Measurements from ENCODE around the gene MRPL1. TPM values are rescaled to one million over a fixed set of nuclear protein-coding genes. Genes with fewer than 3 reads are reported as not detected.

The MRPL1 gene
- 10 to 100 TPM; 19.7 to 25.4 TPM for total RNA-seq

DNA sequence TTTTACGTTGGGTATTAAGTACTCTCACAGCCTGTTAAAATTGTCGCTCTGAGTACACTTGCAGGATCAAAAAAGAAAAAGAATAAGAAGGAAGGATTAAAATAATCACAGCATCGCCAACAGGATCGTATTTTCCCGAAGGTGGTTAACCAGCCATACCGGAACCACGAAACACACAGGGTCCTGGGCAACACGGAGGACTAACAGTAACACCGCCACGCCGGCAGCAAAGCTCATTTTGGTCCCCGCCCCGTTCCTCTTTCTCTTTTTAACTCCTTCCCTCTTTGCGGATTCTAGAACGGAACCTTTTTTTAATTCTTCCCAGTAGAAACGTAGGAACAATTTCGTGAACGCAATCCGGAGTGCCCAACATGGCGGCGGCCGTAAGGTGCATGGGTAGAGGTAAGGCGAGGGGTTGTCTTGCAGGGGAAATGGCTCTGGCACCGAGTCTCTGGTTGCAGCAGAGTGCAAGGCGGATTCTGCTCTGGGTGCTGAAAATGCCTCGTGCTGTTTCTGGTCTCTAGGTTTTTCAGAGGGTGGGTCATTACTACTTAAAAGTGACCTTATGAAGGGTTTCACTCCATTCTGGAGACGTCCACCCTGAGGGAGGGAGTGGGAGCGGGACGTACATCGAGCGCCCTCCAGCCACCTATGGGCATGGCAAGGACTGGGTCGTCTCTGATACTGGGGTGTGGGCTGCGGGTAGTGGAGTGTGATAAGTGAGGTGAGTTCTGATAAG, at the start of gene MRPL1:
Gene MRPL1 (plus strand): TSS at position 353 of the 739 bp plus-strand sequence. CDS start 19 bp downstream, at position 372.
- Mint-ChIP-seq H3K9me3 (no peaks in the 10 kb centered on the region), H3K4me1 (peaks cover 54% of the 10 kb centered on the region), H3K27ac (peak within 1 kb of the TSS; percentile 98), H3K36me3 (ENCODE audit: low read depth) (peaks cover 30% of the 10 kb centered on the region), H3K4me3 (peak within 1 kb of the TSS; percentile 96), H3K27me3 (peaks cover 1% of the 10 kb centered on the region)
- ChIA-PET POLR2A (interaction anchor here (0.6 to 10.4 kb wide), 30 partner anchors 10 to 914 kb away, joined by 3 to 611 read pairs (median 5); partner anchors contain the start of gene CNOT6L), CTCF (interaction anchor here (0.7 to 8.7 kb wide), 11 partner anchors 10 to 914 kb away, joined by 3 to 118 read pairs (median 4); partner anchors contain the start of gene CNOT6L)
- peak; percentile 90 for DNase-seq

GRCh38 chr4:77815636-77816035, 47.0 kb upstream of the MRPL1 start:
- peaks cover 57% of the 10 kb centered on the region for H3K4me1 Mint-ChIP-seq
- H3K36me3 Mint-ChIP-seq (ENCODE audit: low read depth): peaks cover 51% of the 10 kb centered on the region
- CTCF ChIA-PET: no interaction called here
- no peak overlapping the region for H3K4me3 Mint-ChIP-seq
- no peaks in the 10 kb centered on the region for H3K27me3 Mint-ChIP-seq
- POLR2A ChIA-PET: no interaction called here
- DNase-seq: no peak
- H3K9me3 Mint-ChIP-seq: no peaks in the 10 kb centered on the region
- no peak overlapping the region for H3K27ac Mint-ChIP-seq

DNA sequence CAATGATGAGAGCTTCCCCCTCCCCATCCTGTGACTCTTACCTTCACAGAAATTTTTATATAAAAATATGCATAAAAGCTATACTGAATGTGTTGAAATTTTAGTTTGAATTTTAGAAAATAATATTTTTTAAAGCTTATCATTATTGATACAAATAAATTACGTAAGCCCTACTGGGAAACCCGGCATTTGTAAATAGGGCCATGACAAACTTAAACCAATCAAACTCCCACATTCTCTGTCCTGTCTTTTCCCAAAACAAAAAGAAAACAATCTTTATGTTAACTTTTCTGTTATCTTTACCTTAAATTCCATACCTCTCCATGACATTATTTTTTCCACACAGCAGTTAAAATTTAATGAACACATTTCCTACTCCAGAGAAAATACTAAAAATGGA, 46.1 kb upstream of the MRPL1 start:
- H3K4me1 Mint-ChIP-seq: peaks cover 55% of the 10 kb centered on the region
- peaks cover 42% of the 10 kb centered on the region for H3K36me3 Mint-ChIP-seq (ENCODE audit: low read depth)
- no peak overlapping the region for H3K4me3 Mint-ChIP-seq
- CTCF ChIA-PET: interaction anchor here (1.4 to 6.2 kb wide), 2 partner anchors 42 to 88 kb away, joined by 5 to 118 read pairs; partner anchors contain the start of gene MRPL1
- POLR2A ChIA-PET: interaction anchor here (2.9 to 7.2 kb wide), 3 partner anchors 16 to 43 kb away, joined by 50 to 611 read pairs (median 215); partner anchors contain the start of gene MRPL1
- no peak for DNase-seq
- no peak overlapping the region for H3K27ac Mint-ChIP-seq
- no peaks in the 10 kb centered on the region for H3K9me3 Mint-ChIP-seq
- H3K27me3 Mint-ChIP-seq: no peaks in the 10 kb centered on the region

DNA sequence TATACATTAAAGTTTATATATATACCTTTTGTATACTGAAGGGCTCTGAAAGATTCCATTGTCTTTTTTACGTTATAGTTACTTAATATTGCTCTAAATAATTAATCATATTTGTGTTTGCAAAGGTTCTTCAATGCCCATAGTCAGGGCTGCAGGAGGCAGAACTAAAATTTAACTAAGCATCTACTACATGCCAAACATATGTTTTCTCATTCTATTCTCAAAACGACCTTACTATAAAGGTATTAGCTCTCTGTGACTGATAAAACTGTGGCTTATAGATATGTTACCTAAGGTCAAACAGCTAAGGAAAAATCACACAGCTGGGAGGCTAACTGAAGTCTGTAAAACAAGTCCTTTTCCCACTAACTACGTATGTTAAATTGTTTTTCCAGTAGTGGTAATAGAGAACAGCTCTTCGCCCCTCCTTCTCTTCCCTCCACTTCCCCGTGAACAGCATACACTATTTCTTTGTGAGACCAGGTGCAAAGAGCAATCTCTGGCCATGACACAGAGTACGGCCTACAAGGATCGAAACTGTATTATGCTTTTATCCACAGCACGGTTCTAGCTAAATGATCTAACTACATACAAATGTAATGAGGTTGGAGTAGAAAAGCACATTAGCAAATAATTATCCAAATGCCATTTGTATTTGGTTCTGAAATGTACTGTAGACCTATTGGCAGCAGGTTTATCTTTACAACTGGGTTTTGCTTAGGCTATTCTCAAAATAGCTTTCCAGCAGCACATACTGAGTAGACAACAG, 45.1 kb upstream of the MRPL1 start:
- H3K27ac Mint-ChIP-seq: peak overlapping the region; percentile 97
- ChIA-PET POLR2A (interaction anchor here (0.7 to 7.2 kb wide), 14 partner anchors 9 to 119 kb away, joined by 3 to 611 read pairs (median 4); partner anchors contain the start of gene MRPL1), CTCF (interaction anchor here (0.7 to 6.2 kb wide), 9 partner anchors 8 to 216 kb away, joined by 3 to 118 read pairs (median 5); partner anchors contain the start of gene MRPL1)
- peaks cover 39% of the 10 kb centered on the region for H3K36me3 Mint-ChIP-seq (ENCODE audit: low read depth)
- DNase-seq: no peak
- H3K27me3 Mint-ChIP-seq: no peaks in the 10 kb centered on the region
- peaks cover 60% of the 10 kb centered on the region for H3K4me1 Mint-ChIP-seq
- H3K9me3 Mint-ChIP-seq: no peaks in the 10 kb centered on the region
- peak overlapping the region; percentile 98 for H3K4me3 Mint-ChIP-seq

DNA sequence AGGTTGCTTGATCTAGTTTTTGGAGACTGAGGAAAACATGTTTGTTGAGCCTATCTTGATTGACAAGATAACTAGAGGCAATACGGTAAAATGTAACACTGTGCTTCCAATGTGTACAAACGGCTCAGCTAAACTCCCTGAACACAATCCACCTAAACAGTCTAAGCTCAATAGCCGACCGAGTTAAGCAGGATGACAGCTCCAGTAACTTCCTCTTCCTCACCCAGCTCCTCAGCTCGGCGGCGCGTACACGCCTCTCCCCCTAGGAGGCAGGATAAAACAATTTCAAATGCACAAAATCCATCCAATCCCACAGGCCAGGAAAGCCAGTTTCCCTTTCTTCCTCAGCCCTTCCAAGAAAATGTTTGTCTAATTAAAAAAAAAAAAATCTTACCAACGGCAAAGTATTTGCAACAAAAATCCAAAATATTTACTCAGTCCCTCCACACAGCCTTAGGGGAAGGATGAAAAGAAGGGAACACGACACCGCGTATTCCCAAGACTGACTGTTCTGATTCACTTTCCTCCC, 44.5 kb upstream of the MRPL1 start:
- H3K36me3 Mint-ChIP-seq (ENCODE audit: low read depth): peaks cover 35% of the 10 kb centered on the region
- no peaks in the 10 kb centered on the region for H3K27me3 Mint-ChIP-seq
- ChIA-PET CTCF (interaction anchor here (0.7 to 6.2 kb wide), 9 partner anchors 9 to 217 kb away, joined by 3 to 118 read pairs (median 5); partner anchors contain the start of gene MRPL1), POLR2A (interaction anchor here (0.7 to 7.2 kb wide), 14 partner anchors 10 to 120 kb away, joined by 3 to 611 read pairs (median 4); partner anchors contain the start of gene MRPL1)
- no peaks in the 10 kb centered on the region for H3K9me3 Mint-ChIP-seq
- peak overlapping the region; percentile 98 for H3K4me3 Mint-ChIP-seq
- DNase-seq: peak; percentile 58
- H3K27ac Mint-ChIP-seq: peak overlapping the region; percentile 97
- H3K4me1 Mint-ChIP-seq: peaks cover 58% of the 10 kb centered on the region

- Mint-ChIP-seq H3K27me3 (no peaks in the 10 kb centered on the region), H3K4me1 (peaks cover 53% of the 10 kb centered on the region), H3K36me3 (ENCODE audit: low read depth) (peaks cover 30% of the 10 kb centered on the region), H3K4me3 (peak within 1 kb of the TSS; percentile 99), H3K9me3 (no peaks in the 10 kb centered on the region), H3K27ac (peak within 1 kb of the TSS; percentile 100)
- ChIA-PET CTCF (interaction anchor here (0.8 to 6.2 kb wide), 5 partner anchors 10 to 218 kb away, joined by 4 to 118 read pairs (median 11); partner anchors contain the start of gene MRPL1), POLR2A (interaction anchor here (1.0 to 7.2 kb wide), 10 partner anchors 9 to 120 kb away, joined by 3 to 611 read pairs (median 6); partner anchors contain the start of gene MRPL1)
- DNase-seq: peak; percentile 78
These were observed 43.8 kb upstream of the MRPL1 start, which contains the start of gene CNOT6L for GRCh38 chr4:77818602-77819403. TSS of gene CNOT6L (minus strand) at chr4:77819368. CDS start at chr4:77819308, 60 bp downstream.

GRCh38 chr4:77819404-77819842, 43.2 kb upstream of the MRPL1 start:
- POLR2A ChIA-PET: interaction anchor here (0.6 to 7.2 kb wide), 22 partner anchors 9 to 757 kb away, joined by 3 to 611 read pairs (median 8); partner anchors contain the start of gene MRPL1
- Mint-ChIP-seq H3K9me3 (no peaks in the 10 kb centered on the region), H3K36me3 (ENCODE audit: low read depth) (peaks cover 28% of the 10 kb centered on the region), H3K4me3 (peak overlapping the region; percentile 99), H3K27ac (peak overlapping the region; percentile 99), H3K27me3 (no peaks in the 10 kb centered on the region), H3K4me1 (peaks cover 49% of the 10 kb centered on the region)
- no peak for DNase-seq
- CTCF ChIA-PET: interaction anchor here (0.9 to 6.2 kb wide), 5 partner anchors 27 to 51 kb away, joined by 3 to 118 read pairs (median 12); partner anchors contain the start of gene MRPL1

GRCh38 chr4:77819843-77820648, 42.6 kb upstream of the MRPL1 start:
- peaks cover 26% of the 10 kb centered on the region for H3K36me3 Mint-ChIP-seq (ENCODE audit: low read depth)
- peaks cover 45% of the 10 kb centered on the region for H3K4me1 Mint-ChIP-seq
- DNase-seq: peak; percentile 95
- H3K9me3 Mint-ChIP-seq: no peaks in the 10 kb centered on the region
- ChIA-PET POLR2A (interaction anchor here (0.6 to 7.2 kb wide), 24 partner anchors 9 to 1119 kb away, joined by 3 to 611 read pairs (median 6); partner anchors contain the start of genes MRPL1 and PAQR3), CTCF (interaction anchor here (0.9 to 6.2 kb wide), 6 partner anchors 26 to 201 kb away, joined by 3 to 118 read pairs (median 3); partner anchors contain the start of gene MRPL1)
- no peaks in the 10 kb centered on the region for H3K27me3 Mint-ChIP-seq
- H3K27ac Mint-ChIP-seq: peak overlapping the region; percentile 100
- peak overlapping the region; percentile 96 for H3K4me3 Mint-ChIP-seq

DNA sequence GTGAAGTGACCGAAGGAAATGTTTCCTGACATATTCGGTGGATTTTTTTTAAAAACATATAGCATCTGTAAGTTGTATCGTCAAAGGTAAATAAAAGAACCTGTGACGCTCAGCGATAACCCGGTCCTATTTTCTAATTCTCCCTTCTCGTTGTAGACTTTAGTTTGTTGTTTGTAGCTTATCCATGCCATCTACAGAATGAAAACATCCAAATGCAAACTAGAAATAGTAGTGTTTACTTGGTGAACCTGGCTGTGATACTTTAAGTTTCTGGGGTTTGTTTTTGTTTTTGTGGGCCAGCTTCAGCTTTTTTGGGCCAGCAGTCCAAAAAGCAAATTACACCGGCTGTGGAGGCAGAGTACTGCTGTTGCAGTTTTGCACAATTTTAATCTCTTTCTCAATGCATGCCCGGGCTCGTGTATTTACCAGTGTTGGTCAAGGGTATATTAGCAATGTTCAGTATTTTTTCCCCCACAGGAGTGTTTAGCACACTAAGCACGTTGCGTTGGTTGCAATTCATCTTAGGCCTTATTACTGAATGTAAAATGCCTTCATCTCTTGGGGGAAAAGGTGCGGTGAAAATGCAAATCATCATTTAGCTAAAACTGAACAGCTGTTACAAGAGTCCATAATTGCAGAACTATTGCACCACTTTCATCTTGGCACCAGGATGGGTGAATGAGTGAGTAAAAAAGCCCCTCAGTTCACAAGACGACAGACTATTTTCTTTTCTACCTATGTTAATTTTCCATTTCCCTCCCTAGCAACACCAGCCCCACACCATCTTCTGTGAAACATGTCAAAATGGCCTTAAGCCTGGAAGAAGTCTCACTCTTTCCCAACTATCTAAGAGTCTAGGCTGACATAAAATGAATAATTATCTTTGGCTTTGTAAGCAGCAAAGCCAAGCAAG, 41.7 kb upstream of the MRPL1 start:
- H3K27ac Mint-ChIP-seq: peak overlapping the region; percentile 100
- H3K9me3 Mint-ChIP-seq: no peaks in the 10 kb centered on the region
- peaks cover 37% of the 10 kb centered on the region for H3K4me1 Mint-ChIP-seq
- CTCF ChIA-PET: interaction anchor here (0.9 to 6.2 kb wide), 7 partner anchors 25 to 202 kb away, joined by 3 to 118 read pairs (median 3); partner anchors contain the start of gene MRPL1
- H3K4me3 Mint-ChIP-seq: peak overlapping the region; percentile 96
- H3K27me3 Mint-ChIP-seq: no peaks in the 10 kb centered on the region
- POLR2A ChIA-PET: interaction anchor here (0.9 to 7.2 kb wide), 22 partner anchors 9 to 1118 kb away, joined by 3 to 611 read pairs (median 6); partner anchors contain the start of genes MRPL1 and PAQR3
- DNase-seq: no peak
- H3K36me3 Mint-ChIP-seq (ENCODE audit: low read depth): peaks cover 20% of the 10 kb centered on the region

GRCh38 chr4:77821775-77822174, 40.9 kb upstream of the MRPL1 start:
- no peaks in the 10 kb centered on the region for H3K9me3 Mint-ChIP-seq
- peak overlapping the region; percentile 96 for H3K4me3 Mint-ChIP-seq
- peaks cover 20% of the 10 kb centered on the region for H3K36me3 Mint-ChIP-seq (ENCODE audit: low read depth)
- no peaks in the 10 kb centered on the region for H3K27me3 Mint-ChIP-seq
- peak overlapping the region; percentile 100 for H3K27ac Mint-ChIP-seq
- POLR2A ChIA-PET: interaction anchor here (1.3 to 7.2 kb wide), 6 partner anchors 8 to 38 kb away, joined by 5 to 611 read pairs (median 34); partner anchors contain the start of gene MRPL1
- CTCF ChIA-PET: interaction anchor here (1.0 to 6.2 kb wide), 2 partner anchors 31 to 37 kb away, joined by 4 to 118 read pairs; partner anchors contain the start of gene MRPL1
- H3K4me1 Mint-ChIP-seq: peaks cover 33% of the 10 kb centered on the region
- peak; percentile 50 for DNase-seq
